Stimulated activated CD8-positive, alpha-beta memory T cell treated with anti-CD3 and anti-CD28 coated beads, Interleukin-12 subunit alpha, Interleukin-12 subunit beta, amount 100 ng/mL, for 24 hours (primary cell): ENCODE data around the gene SLC6A18.

Source experiments
- DNase-seq: peaks from one replicate; pipeline ENCODE4 v3.0.0-alpha.2; 2020; ENCODE audit errors: extremely low read depth

The SLC6A18 gene

DNA sequence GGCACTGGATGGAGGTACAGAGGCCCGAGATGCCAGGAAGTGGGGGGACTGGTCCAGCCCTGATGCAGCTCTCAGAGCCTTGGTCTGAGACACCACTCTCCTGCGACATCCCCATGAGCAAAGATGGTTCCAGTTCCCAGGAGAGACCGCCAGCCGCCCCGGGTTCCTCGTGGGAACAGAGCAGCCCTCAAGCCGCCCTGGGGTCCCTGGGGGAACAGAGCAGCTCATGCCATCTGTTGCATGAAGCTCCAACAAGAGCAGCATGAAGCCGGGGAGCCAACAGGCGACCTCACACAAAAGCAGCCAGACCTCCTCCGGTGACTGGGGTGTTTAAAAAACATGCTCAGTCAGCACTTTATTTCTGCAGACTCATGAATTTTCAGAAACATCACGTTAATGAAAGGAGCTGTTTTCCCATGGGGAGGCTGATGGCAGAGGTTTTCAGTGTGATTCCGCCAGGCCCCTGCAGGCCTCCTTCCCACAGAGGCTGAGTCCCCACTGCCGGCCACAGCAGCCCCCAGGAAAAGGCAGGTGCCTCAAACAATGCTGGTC is 6.2 kb downstream of the SLC6A18 start:
- DNase-seq = no peak

DNA sequence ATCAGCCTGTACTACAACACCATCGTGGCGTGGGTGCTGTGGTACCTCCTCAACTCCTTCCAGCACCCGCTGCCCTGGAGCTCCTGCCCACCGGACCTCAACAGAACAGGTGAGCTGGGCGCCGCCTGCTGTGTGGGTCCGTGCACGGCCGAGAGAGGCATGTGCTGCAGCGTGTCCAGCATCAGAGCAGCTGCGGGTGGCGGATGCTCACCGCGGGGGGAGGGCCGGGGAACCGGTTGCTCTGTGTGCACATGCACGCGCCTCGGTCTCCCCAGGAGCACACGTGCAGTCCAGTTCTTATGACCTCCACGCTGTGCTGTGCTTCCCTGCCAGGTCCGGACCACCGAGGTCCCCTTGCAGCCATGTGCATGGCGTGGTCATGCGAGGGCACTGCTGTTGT is 7.6 kb downstream of the SLC6A18 start:
- no peak for DNase-seq

DNA sequence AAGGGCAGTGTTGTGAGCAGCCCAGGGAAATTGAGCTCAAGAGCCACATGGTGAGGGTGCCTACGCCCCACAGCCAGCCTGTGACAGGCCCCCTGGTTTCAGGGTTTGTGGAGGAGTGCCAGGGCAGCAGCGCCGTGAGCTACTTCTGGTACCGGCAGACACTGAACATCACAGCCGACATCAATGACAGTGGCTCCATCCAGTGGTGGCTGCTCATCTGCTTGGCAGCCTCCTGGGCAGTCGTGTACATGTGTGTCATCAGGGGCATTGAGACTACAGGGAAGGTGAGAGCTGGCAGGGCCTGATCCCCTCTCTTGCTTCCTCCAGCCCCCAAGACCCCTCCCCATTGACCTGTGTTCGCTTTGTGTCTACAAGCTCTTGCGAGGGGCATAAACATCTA is 10.2 kb downstream of the SLC6A18 start:
- no peak for DNase-seq

DNA sequence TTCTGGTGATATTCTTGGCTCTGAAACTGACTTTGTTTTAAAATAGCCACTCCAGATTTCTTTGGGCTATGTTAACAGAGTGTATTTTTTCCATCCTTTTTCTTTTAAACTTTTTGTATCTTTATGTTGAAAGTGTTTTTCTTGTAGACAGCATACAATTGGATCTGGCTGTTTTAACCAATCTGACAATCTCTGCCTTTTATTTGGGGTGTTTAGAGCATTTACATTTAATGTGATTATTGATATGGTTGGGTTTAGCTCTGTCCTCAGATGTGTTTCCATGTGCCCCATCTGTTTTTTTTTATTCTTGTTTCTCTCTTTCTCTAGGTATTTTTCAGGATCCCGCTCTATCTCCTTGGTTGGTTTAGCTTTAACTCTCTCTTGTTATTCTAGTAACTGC is 10.7 kb downstream of the SLC6A18 start:
- DNase-seq = no peak

DNA sequence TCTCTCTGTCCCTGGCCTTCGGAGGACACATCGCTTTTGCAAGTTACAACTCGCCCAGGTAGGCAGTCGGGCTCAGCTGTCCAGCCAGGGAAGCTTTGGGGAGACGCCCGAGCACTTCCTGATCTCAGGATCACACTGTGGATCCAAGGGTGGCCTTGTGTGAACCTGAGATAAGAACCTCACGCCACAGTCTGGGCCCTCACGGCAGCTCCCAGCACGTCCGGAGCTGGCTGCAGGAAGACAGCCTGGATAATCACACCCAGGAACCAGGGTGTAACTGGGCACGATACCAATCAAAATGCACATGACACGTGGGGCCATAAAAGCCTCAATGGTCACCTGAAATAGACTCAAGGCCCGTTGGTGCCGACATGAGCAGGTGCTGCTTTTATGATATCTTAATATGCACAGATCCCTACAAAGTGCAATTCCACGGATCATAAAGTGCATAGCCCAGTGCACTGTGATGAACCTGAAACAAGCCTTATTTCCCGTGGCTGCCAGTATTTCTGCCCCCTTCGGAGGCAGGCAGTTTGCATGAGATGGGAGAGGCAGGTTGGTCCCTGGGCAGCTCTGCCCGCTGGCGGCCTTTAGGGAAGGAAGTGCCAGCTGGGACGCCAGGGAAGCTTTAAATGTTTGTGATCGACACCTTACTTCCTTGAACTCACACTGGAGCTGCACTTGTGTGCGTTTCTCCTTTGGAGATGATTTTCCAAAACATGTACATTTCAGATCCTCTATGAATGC is 14.5 kb downstream of the SLC6A18 start:
- no peak for DNase-seq

DNA sequence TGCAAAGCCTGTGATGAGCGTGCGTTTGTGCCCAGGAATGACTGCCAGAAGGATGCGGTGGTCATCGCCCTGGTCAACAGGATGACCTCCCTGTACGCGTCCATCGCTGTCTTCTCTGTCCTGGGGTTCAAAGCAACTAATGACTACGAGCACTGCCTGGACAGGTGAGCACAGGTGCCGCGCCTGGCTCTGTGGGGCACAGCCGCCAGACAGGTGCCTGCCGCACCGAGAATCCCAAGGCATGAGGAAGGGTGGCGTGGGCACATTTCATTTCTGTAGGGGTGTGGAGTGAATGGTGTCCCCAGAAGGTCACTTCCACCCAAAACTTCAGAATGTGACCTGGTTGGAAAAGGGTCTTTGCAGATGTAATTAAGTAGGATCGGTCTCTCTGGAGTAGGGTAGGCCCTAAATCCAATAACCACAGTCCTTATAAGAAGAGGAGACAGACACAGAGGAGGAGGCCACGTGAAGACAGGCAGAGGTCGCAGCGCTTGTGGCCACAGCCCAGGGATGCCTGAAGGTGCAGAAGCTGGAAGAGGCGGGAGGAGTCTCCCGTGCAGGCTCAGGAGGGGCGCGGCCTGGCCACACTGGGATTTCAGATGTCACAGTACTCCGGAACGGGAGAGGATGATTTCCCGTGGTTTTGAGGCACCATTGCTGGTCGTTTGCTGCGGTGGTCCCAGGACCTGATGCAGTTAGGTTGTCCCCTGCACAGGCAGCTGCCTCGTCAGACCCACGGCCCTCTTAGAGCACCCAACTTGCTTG is 15.5 kb downstream of the SLC6A18 start:
- DNase-seq = no peak

DNA sequence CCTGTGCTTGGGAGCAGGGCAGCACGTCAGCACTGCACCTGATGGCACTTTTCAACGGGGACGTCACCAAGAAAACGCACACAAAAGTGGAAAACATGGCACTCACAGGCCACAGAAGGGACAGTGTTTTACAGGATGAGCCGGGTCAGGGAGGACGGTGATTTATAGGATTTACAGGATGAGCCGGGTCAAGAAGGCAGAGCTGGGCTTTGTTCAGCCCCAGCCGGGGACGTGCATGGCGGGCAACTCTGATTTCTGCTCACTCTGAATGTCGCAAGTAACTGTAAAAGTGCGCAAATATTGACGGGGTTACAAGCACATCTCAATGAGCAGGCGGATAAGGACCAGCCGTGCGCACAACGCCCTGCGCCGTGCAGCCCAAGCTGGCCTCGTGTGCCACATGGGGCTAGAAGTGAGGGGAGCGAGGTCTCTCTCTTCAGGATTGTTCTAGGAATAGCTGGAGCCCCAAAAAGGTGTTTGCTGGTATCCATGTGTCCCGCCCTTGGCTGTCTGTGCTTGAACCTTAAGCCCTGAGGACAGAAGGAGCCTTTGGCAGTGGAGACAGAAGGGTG is 16.4 kb downstream of the SLC6A18 start:
- DNase-seq = no peak

DNA sequence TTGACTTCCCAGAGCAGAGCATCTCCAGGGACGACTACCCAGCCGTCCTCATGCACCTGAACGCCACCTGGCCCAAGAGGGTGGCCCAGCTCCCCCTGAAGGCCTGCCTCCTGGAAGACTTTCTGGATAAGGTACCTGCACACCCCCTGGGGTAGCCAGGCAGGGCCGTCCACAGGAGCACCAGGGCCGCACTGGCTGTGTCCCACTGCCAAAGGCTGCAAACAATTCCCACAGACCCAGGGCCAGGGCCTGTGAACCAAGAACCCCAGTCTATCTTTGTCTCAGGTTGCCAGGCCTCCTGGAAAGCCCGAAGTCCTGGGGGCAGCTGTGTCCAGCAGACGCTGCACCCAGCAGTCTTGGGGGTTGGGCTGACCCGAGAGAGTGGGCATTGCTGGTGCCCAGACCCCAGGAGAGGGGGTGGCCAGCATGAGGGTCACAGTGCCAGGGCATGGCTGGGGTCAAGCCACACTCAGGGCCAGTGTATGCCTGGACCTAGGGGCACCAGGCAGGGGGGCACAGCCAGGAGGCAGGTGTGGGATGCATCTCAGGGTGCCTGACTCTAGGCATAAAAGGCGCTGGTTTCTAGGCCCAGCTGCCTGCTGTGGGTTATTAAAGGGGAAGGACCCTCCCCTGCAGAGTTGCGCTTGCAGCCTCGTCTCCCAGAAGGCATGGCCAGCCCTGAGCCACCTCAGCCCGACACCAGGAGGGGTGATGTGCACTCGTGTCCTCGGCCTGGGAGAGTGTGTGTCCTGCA is 17.7 kb downstream of the SLC6A18 start:
- DNase-seq = no peak

DNA sequence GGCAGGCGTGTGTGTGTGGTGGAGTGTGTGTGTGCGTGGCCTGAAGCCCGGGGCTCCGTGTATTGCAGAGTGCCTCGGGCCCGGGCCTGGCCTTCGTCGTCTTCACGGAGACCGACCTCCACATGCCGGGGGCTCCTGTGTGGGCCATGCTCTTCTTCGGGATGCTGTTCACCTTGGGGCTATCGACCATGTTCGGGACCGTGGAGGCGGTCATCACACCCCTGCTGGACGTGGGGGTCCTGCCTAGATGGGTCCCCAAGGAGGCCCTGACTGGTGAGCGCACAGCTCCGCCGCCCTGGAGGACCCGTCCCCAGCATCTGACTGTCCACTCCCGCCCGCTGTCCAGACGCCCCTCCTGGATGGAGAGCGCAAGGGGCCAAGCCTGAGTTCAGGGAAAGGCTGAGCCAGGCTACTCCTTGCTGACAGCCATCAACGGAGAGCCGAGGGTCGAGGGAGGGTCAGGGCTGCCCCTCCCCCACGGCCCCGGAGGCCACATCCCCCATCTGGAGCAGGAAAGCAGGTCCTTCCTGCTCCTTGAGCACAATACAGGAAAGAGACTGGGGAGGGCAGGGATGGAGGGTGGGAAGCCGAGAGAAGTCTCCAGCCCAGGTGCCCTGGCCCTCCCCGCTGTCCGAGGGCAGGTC is 18.4 kb downstream of the SLC6A18 start:
- no peak for DNase-seq

DNA sequence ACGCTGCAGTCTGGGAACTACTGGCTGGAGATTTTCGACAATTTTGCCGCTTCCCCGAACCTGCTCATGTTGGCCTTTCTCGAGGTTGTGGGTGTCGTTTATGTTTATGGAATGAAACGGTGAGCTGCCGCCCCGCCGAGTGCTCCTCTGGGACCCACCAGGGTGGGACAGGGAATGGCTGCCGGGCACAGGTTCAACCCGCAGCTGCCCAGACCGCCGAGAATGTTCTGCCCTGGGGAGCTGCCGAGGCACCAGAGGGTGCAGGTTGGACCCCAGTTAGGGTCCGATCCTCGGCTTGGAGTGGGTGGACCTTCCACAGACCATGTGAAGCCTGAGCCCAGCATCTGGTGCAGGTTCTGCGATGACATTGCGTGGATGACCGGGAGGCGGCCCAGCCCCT is 19.1 kb downstream of the SLC6A18 start:
- no peak for DNase-seq

DNA sequence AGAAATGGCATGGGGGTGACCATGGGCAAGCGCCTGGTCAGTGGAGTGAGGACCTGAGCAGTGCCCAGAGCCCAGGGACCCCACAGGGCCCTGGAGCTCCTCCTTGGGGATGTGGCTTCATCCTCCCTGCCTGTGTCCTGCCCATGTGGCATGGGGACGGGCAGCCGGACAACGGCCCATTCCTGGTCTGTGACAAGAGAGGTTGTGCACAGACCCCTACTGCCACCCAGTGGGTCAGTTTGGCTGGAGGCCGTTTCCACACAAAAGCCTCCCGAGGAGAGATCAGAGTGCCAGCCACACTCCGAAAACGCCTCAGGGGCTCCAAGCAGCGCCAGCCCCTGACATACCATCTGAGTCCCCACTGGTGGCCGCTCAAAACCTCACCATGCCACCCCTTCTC is 19.8 kb downstream of the SLC6A18 start:
- DNase-seq = no peak

DNA sequence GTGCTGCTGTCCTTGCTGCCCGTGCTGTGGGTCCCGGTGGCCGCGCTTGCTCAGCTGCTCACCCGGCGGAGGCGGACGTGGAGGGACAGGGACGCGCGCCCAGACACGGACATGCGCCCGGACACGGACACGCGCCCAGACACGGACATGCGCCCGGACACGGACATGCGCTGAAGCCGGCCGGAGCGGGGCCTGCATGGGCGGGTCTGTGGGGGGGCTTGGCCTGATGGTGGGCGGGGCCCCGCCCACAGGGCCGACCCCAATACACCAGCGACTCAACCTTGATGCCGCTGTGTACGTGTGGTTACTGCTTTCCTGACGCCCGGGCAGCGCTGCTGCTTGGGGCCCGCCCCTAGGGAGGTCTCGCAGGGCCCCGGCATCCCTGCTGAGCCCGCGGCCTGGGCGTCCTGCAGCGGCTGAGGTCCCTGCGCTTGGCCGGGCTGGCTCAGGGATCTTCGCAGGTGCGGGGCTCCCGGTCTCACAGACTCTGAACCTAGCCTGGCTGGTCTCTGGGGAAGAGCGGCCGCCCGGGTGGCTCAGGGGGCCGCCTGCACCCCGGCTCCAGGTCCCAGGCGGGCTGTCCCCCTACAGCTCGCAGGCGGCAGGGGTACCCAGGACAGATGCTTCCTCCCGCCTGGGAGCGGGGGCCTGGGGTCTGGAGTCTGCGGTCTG is 20.9 kb downstream of the SLC6A18 start:
- no peak for DNase-seq

DNA sequence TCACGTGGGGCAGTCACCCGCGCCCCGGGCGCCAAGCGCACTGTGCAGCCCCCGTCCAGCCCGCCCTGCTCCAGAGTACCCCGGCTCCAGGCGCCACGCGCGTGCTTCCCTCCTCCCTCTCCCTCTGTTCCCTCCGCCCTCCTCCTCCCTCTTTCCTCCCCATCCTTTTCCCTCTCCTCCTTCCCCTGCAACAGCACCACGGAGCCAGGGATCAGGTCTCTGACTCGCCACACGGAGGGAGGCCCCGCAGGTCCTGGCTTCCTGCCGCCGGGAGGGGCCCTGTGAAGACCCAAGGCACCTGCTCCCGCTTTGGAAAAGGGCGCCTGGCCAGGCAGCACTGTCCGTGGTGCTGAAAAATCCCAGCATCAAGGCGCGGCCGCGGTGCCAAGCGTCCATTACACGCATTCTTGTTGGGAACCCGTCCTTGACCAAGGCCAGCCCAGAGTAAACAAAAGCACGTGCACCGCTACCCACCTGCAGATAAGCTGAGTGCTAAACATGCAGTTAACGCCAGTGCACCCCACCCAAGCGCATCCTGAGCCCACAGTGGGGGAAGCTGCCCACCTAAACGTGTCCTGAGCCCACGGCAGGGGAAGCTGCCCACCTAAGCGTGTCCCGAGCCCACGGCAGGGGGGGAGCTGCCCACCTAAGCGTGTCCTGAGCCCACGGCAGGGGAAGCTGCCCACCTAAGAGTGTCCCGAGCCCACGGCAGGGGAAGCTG is 21.7 kb downstream of the SLC6A18 start:
- DNase-seq = no peak

DNA sequence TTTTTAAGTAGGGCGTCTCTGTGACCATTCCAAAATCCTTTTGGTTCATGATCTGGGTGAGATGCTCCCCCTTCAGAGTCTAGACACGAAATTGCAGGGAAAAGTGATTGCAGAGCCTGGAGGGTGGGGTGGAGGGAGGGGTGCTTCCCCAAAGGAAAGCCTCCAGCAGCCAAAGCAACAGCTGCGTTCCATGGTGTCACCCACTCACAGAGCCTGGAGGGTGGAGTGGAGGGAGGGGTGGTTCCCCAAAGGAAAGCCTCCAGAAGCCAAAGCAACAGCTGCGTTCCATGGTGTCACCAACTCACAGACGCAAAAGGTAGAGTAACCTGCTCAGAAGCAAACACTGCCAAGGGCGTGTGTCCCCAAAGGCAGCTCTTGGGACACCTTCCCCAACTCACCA is 22.6 kb downstream of the SLC6A18 start:
- no peak for DNase-seq

DNA sequence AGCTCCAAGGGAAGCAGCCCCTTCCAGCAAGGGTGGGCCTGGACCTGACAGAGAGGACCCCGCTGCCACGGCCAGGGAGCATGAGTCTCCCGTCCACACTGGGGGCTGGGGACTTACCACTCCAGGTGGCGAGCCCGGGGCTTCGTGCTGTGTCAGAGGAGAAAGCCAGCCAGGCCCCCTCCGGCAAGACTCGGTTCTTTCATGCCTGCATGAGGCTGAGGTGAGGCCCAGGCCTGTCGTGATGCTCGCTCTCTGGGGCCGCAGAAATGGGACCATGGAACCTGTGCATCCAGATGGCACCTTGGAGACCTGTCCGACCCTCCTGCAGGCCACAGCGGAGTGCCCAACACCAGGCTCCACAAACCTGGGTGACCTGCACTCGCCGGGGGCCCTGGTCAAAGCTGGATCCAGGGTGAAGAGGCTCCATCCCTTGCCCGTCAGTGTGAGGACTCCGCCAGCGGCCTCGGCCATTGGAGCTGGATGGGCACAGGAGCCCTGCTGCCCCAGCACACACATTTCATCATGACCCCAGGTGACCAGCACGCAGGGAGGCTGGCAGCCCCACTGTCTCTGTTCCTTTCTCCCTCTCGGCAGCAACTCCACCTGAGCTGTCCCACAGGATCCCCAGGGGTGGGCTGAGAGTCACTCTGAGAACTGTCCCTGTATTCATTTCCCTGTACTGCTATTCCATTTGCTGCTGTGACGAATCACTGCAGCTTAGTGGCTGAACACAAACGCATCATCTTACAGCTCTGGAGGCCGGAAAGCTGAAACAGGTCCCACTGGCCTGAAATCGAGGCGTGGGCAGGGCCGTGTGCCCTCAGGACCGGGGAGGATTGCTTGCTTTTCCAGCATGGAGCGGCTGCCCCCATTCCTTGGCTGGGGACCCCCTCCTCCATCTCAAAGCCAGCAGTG is 24.4 kb downstream of the SLC6A18 start:
- no peak for DNase-seq

DNA sequence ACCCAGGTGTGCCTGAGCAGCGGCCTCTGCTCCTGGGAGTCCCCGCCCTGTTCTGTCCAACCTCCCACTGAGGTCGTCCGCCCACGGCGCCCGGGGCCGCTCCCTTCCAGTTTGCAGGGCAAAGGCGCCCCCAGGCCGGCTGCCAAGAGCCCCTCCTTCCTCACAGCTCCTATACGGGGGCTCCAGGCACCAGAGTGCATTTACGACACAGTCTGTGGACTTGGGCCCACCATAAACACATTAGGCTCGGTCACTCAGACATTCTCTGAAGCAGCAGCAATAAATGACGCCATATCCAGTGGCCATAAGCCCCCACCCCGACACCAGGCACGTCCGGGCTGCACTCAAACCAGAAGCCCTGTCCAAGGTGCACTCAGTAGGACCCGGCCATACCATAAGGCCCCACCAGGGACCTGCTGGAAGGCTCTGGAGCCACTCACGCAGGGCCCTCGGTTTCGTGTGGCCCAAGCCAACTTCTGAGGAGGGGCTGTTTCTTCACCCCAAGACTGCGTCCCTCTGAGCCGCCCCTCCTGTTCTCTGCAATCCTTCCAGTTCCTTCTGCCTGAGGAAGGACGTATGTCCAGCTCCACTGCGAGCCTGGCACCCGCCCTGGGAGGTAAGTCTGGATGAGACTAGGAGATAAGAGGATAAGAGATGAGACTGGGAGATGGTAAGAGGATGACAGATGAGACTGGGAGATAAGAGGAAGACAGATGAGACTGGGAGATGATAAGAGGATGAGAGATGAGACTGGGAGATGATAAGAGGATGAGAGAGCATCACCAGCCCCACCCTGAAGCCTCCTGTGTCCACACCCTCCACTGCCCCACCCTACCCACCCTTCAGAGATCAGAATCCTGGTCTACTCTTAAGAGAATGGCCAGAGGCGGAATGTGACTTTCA is 26.7 kb downstream of the SLC6A18 start:
- no peak for DNase-seq

DNA sequence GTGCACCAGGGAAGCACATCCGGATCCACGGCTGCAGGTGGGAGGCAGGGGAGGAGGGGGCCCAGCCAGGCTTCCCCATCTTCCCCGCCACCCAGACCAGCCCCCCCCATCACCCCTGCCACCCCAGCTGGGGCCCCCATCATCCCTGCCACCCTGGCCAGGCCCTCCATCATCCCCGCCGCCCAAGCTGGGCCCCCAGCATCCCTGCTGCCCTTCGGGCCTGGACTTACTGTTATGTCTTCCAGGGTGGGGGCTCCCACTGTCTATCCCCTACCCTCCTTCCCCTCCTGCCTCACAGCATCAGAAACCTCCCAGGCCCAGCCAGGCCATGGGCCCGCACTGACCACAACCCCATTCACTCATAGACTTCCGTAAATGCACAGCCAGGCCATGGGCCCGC is 27.5 kb downstream of the SLC6A18 start:
- DNase-seq = no peak

DNA sequence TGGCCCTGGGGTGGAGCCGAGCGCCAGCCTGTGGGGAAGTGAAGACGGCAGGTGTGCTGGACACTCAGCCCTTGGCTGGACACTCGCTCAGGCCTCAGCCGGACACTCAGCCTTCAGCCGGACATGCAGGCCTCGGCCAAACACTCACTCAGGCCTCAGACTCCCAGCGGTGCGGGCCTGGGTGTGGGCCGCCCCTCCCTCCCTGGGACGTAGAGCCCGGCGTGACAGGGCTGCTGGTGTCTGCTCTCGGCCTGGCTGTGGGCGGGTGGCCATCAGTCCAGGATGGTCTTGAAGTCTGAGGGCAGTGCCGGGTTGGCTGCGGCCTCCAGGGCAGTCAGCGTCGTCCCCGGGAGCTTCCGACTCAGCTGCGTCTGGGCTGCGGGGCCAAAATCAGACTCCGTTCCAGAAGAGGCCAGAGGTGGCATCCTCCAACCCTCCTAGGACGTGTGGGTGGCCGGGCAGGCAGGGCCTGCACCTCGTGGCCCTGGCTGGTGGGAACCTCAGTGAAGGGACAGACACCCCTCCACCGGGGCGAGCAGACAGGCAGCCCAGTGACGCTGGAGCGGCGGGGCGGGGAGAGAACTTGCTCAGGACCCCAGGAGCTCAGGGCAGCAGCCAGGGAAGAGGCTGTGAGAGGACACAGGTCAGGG is 28.4 kb downstream of the SLC6A18 start:
- no peak for DNase-seq
